ENCODE data around the gene NFE2.

NFE2 gene

DNA sequence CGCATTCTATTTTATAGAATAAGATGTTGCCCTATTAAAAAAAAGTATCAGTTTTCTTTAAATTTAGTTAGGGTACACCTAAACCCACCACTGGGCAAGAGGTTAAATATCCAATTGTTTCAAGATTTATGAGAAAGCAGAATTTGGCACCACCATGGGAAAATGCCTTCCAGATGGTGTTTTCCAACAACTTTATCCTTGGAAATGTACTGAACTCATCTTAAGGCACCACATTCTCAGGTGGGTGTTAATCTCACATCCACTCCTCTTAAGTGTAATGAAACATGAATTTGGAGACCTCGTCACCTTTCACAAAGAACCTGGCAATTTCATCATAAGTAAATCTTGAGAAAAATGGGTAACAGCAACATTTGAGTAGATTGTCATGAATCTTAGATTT is 34.0 kb downstream of the NFE2 start:
- no peak overlapping the region for H3K27ac ChIP-seq
- TF ChIP-seq ZFX (IDR thresholded peaks at IDR 0.05; ENCODE audit: borderline replicate concordance) = no peak
- TF ChIP-seq, protein P1, sequence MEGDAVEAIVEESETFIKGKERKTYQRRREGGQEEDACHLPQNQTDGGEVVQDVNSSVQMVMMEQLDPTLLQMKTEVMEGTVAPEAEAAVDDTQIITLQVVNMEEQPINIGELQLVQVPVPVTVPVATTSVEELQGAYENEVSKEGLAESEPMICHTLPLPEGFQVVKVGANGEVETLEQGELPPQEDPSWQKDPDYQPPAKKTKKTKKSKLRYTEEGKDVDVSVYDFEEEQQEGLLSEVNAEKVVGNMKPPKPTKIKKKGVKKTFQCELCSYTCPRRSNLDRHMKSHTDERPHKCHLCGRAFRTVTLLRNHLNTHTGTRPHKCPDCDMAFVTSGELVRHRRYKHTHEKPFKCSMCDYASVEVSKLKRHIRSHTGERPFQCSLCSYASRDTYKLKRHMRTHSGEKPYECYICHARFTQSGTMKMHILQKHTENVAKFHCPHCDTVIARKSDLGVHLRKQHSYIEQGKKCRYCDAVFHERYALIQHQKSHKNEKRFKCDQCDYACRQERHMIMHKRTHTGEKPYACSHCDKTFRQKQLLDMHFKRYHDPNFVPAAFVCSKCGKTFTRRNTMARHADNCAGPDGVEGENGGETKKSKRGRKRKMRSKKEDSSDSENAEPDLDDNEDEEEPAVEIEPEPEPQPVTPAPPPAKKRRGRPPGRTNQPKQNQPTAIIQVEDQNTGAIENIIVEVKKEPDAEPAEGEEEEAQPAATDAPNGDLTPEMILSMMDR (IDR thresholded peaks at IDR 0.05) = no peak

DNA sequence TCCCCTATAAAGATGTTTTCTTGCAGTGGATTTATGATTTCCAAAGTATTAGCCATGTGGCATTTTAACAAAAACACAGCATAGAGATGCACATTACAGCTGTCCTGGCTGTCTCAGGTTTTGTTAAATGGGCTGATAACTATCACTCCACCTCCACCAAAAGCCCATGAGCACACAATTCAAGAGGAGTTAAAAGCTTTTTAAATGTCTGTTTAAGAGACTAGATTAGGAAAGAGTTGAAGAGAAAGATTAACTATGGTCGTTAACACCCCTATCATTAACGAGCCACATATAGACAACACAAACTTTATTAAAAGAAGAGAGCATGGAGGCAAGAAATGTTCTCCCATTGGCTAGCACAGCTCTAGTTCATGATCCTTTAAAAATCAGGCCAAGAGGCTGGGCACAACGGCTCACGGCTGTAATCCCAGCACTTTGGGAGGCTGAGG is 35.4 kb downstream of the NFE2 start:
- no peak overlapping the region for H3K27ac ChIP-seq
- TF ChIP-seq, protein P1 (IDR thresholded peaks at IDR 0.05) = no peak
- TF ChIP-seq ZFX (IDR thresholded peaks at IDR 0.05; ENCODE audit: borderline replicate concordance) = no peak

GRCh38 chr12:54262403-54262925 is 38.4 kb downstream of the NFE2 start:
- peak overlapping the region; percentile 26; the same call in 1 of the 2 replicates for H3K27ac ChIP-seq
- TF ChIP-seq ZFX (IDR thresholded peaks at IDR 0.05; ENCODE audit: borderline replicate concordance) = no peak
- TF ChIP-seq, protein P1 (IDR thresholded peaks at IDR 0.05) = no peak

DNA sequence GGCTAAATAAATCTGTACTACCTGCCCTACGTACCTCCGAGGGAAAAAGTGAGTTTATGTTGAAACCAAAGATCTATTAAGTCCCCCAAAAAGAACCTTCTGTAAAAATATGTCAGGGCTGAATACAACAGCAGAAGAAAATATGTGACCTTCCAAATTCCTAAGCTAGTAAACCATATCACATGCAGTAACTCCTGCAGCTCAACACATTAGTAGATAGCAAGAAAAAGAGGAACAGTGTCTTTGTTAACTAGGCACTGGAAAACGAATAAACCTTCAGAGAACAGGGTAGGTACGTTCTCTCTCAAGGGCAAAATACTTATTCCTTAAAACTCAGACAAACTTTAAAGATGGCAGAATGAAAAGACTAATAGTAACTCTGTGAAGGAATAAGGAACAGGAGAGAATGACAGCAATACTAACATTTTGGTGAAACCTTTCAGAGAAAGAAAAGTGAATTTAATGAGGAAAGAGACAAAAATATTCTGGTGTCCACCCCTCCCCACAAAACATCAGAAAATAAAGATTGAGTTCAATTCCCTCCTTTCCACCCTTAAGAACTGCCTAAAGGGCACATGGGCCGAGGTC is 38.9 kb downstream of the NFE2 start:
- no peak for TF ChIP-seq ZFX (IDR thresholded peaks at IDR 0.05; ENCODE audit: borderline replicate concordance)
- TF ChIP-seq, protein P1 (IDR thresholded peaks at IDR 0.05) = no peak
- H3K27ac ChIP-seq = peak overlapping the region; percentile 26; the same call in 1 of the 2 replicates

DNA sequence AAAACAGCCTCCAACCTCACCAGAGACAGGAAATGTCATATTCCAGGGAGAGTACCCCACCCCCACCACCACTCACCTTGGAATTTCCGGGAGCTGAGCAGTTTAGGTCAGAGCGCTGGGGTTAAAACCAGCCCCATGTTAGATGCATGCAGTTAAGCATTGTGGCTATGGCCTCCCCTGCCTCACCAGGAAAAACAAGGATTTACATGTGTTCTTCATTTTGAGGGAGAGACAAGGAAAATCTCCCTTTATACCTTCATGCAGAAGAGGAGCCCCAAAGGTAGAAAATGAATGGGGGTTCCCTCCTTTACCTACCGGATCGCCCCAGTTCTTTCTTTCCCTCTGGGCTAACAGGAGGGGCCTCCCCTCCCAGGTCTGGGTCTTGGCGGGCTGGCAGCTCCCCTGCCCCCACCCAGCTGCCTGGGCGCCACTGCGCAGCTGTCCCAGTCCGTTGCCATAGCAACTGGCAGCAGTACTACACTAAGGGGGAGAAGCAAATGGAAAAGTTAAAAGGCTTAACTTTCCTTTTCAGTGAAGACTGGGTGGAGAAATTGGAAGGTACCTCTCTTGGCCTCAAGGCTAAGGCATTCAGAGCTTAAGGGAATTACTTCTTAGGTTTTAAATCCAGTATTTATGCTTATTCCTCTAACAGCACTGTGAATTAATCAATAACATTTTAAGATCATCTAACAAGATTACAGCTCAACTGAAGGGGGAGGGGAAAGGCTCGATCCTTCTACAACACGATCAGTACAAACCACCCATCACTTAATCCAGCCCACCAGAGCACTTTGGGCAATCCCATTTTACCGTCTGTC is 41.4 kb downstream of the NFE2 start:
- TF ChIP-seq, protein P1 (IDR thresholded peaks at IDR 0.05) = no peak
- no peak for TF ChIP-seq ZFX (IDR thresholded peaks at IDR 0.05; ENCODE audit: borderline replicate concordance)

DNA sequence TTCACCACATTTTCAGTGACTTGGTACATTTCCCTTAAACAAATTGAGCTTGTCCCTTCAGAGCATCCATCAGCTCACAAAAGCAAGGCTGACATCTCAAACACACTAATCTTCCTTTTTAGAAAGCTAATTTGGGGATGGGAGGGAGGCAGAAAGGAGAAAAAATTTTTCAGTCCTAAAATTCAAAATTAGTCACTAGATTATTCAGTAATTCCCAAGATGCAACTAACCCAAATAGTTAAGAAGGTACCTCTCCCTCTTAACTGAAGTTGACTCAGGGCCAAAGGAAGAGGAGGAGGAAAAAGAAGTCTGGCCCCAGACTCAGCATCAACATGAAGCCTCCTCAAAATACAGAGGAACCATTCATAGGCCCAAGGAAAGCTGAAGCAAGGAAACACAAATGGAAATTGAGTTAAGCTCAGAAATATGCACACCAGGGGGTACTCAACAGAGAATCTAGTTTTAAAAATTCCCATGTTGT is 42.6 kb downstream of the NFE2 start:
- peak overlapping the region; percentile 6; the same call in 1 of the 2 replicates for H3K27ac ChIP-seq
- TF ChIP-seq, protein P1 (IDR thresholded peaks at IDR 0.05) = no peak
- TF ChIP-seq ZFX (IDR thresholded peaks at IDR 0.05; ENCODE audit: borderline replicate concordance) = no peak

More for the DNA sequence above, 41.4 kb downstream of the NFE2 start:
- H3K27ac ChIP-seq = no peak overlapping the region
